OCI-LY7 (cell line): ENCODE results near the gene S1PR1. TPM values are rescaled to one million over a fixed set of nuclear protein-coding genes. Genes with fewer than 3 reads are reported as not detected.

ENCODE experiments used
- BruUV-seq: library from RNA; stranded (reverse); fragments of 400-500 nt; replicated peaks from 2 replicates; lab custom pipeline; 2021; lab: Mats Ljungman, UMichigan
- CTCF ChIA-PET: fragments of 300-600 bp; sonication (Branson Sonifier 250); formaldehyde crosslinking; loops from one replicate; lab custom pipeline; 2022; ENCODE audit warnings: antibody characterized with exemption; ENCODE audit not compliant: unreplicated experiment; lab: Charles Lee
- POLR2A ChIA-PET: fragments of 300-600 bp; sonication (Branson Sonifier 250); formaldehyde crosslinking; loops from one replicate; lab custom pipeline; 2022; ENCODE audit warnings: antibody characterized with exemption; lab: Charles Lee
- DNase-seq: peaks from one replicate; pipeline ENCODE4 v3.0.0-alpha.2; 2015; ENCODE audit warnings: low spot score
- H2AFZ ChIP-seq: fragments of 200-600 bp; sonication (generic), shearing (Covaris generic); 2 replicates; pipeline ENCODE4 v1.6.1; 2014; ENCODE audit warnings: mild to moderate bottlenecking, antibody characterized with exemption, low read length, moderate library complexity
- H3K27ac ChIP-seq: fragments of 200-600 bp; sonication (generic); 2 replicates; pipeline ENCODE4 v1.5.1; 2014; ENCODE audit warnings: mixed run types, low read depth, mild to moderate bottlenecking, moderate library complexity, low read length, inconsistent platforms; ENCODE audit not compliant: poor library complexity, severe bottlenecking
- H3K36me3 ChIP-seq: fragments of 200-600 bp; sonication (generic); 2 replicates; pipeline ENCODE4 v1.6.1; 2014; ENCODE audit warnings: mild to moderate bottlenecking, antibody characterized with exemption, low read length, moderate library complexity, mixed read lengths; ENCODE audit not compliant: insufficient read depth
- H3K4me1 ChIP-seq: fragments of 200-600 bp; sonication (generic); 2 replicates; pipeline ENCODE4 v1.5.1; 2014; ENCODE audit warnings: mild to moderate bottlenecking, low read length; ENCODE audit not compliant: insufficient read depth, poor library complexity, severe bottlenecking
- H3K4me2 ChIP-seq: fragments of 200-600 bp; sonication (generic); 2 replicates; pipeline ENCODE4 v1.6.1; 2014; ENCODE audit warnings: mild to moderate bottlenecking, low read length
- H3K4me3 ChIP-seq: fragments of 200-600 bp; sonication (generic); 2 replicates; pipeline ENCODE4 v1.5.1; 2014; ENCODE audit warnings: mild to moderate bottlenecking, low read depth, low read length; ENCODE audit not compliant: poor library complexity, severe bottlenecking
- H3K79me2 ChIP-seq: fragments of 200-600 bp; sonication (generic); 2 replicates; pipeline ENCODE4 v1.6.1; 2016; ENCODE audit warnings: low read depth, mild to moderate bottlenecking, low read length, moderate library complexity, mixed read lengths; ENCODE audit not compliant: insufficient read depth
- H3K9me2 ChIP-seq: fragments of 200-600 bp; sonication (generic); 2 replicates; pipeline ENCODE4 v1.6.1; 2016; ENCODE audit warnings: mild to moderate bottlenecking, low read length, mixed read lengths; ENCODE audit not compliant: insufficient read depth
- H3K9me3 ChIP-seq: fragments of 200-600 bp; sonication (generic); 2 replicates; pipeline ENCODE4 v1.6.1; 2014; ENCODE audit warnings: mild to moderate bottlenecking, mixed run types, low read length, mixed read lengths
- H4K20me1 ChIP-seq: fragments of 200-600 bp; sonication (generic); 2 replicates; pipeline ENCODE4 v1.6.1; 2014; ENCODE audit warnings: mild to moderate bottlenecking, antibody characterized with exemption, low read length, moderate library complexity, mixed read lengths; ENCODE audit not compliant: insufficient read depth
- EZH2phosphoT487 ChIP-seq: fragments of 200-600 bp; sonication (generic); IDR thresholded peaks from 2 replicates; pipeline ENCODE4 v1.6.1; 2018; ENCODE audit warnings: low read depth, borderline replicate concordance, mild to moderate bottlenecking, mixed run types, antibody characterized with exemption, low read length, moderate library complexity, mixed read lengths
- intact Hi-C: fragments of 100-400 bp; cut with micrococcal nuclease; formaldehyde crosslinking; loops from one replicate; pipeline ENCODE4 v1.10.0; 2022; ENCODE audit not compliant: unreplicated experiment
- total RNA-seq, 2 experiments: library from RNA; depleted of rRNA in 1 of 2; stranded (reverse); fragments of >200 nt in 1 of 2; shearing (Covaris generic) in 1 of 2; gene quantifications; 2 replicates each; pipeline ENCODE4 v1.2.3, GENCODE V29; 2014 to 2022
- TF ChIP-seq, protein P1 (sequence below): fragments of 200-600 bp; sonication (generic); conservative IDR thresholded peaks from 2 replicates; pipeline ENCODE4 v1.5.1; 2014; ENCODE audit warnings: mild to moderate bottlenecking, antibody characterized with exemption, low read length, moderate library complexity, mixed read lengths

Gene S1PR1
- total RNA-seq, 2 experiments from 2014 or later, result 0.41 TPM; not detected in 1

DNA sequence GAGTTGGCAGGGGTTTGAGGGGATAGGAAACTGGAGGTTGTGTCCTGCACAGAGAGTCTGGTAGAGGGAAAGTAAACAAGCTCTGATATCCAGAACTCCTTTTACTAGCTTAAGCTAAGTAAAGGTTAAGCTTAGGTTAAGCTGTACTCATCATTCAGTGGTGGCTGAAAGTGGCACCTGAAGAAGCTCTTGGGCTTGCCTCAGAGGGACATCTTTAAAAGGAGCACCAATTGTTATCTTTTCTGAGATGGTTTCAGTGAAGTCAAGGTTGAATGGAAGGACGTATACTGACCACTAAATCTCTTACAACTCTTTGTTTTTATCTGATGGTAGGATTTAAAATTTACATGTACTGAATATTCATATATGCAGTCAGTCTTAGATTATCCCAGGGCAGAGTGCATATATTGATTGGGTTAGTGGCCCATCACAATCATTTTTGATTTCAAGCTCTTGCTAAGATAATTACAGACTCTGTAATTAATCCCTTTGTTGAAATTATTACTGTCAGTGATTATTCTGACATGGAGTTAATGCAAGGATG is 43.3 kb downstream of the S1PR1 start:
- TF ChIP-seq EZH2phosphoT487, result no peak
- no peak overlapping the region for H3K4me2 ChIP-seq
- H2AFZ ChIP-seq, result no peak overlapping the region
- ChIA-PET POLR2A (interaction anchor here (0.8 to 1.0 kb wide), 2 partner anchors 10 to 12 kb away, joined by 3 read pairs; no protein-coding TSS in a partner anchor), CTCF (no interaction called here)
- H3K4me3 ChIP-seq, result no peak overlapping the region
- no peaks in the 10 kb centered on the region for H4K20me1 ChIP-seq
- H3K36me3 ChIP-seq, result no peaks in the 10 kb centered on the region
- intact Hi-C loops, result loop anchor here (10.0 kb wide), 1 partner anchor 255 kb away; the partner anchor contains the start of gene DPH5
- H3K9me2 ChIP-seq, result no peaks in the 10 kb centered on the region
- no peaks in the 10 kb centered on the region for H3K79me2 ChIP-seq
- H3K4me1 ChIP-seq, result peaks cover 9% of the 10 kb centered on the region
- no peaks in the 10 kb centered on the region for H3K9me3 ChIP-seq
- BruUV-seq, result no TSS peak
- H3K27ac ChIP-seq, result no peak overlapping the region
- DNase-seq, result no peak

DNA sequence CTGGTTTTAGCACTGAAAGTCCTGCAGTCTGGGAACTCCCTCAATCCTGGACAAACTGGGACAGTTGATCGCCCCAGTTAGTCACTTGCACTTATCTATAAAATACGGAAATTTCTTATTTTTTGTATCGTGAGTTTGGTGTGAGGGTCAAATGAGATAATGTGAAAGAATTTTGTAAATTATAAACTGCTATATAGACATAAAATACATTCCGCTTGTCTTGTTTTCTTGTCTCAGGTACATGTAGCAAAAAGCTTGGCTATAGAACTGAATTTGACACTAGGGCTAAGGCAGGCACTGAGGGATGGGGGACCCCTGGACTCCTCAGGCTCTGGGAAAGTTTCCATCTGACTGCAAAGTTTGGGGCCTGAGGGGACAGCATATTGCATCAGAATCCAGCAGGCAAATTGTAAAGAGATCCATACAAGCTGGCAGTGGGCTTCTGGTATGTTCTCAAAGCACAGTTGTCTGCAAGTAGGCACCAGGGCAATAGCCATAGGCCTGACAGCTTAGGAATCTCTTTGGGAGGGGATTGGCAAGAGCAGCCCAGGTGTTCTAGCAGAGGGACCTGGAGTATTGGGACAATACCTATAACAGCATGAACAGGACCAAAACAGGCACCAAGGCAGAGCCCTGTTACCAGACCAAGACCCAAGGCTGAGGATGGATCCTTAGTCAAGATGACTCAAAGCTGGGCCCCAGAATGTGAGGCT is 44.3 kb downstream of the S1PR1 start:
- POLR2A ChIA-PET, result interaction anchor here (0.7 to 0.9 kb wide), 3 partner anchors 11 to 29 kb away, joined by 3 read pairs; no protein-coding TSS in a partner anchor

DNA sequence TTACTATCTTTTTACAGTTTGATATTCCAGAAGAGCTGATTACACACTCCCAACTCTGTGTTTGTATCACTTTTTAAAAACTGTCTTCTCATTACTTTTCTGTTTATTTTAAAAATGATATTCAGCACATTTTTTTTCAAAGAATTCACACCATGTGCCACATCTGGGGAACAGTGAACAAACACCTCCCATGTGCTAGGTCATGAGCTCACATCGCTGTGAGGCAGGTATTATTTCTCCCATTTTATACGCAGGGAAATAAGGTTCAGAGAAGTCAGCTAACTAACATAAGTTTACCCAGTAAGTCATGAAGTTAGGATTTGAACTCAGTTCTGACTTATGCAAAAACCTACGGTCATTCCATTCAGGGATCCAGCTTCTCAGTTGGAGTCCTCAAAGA is 44.9 kb downstream of the S1PR1 start:
- no peak for DNase-seq
- CTCF ChIA-PET, result no interaction called here
- Histone ChIP-seq H2AFZ (no peak overlapping the region), H3K4me3 (no peak overlapping the region), H3K9me3 (no peaks in the 10 kb centered on the region), H3K9me2 (no peaks in the 10 kb centered on the region), H3K4me1 (no peaks in the 10 kb centered on the region), H4K20me1 (no peaks in the 10 kb centered on the region), H3K4me2 (no peak overlapping the region), H3K36me3 (no peaks in the 10 kb centered on the region), H3K27ac (no peak overlapping the region), H3K79me2 (no peaks in the 10 kb centered on the region)
- TF ChIP-seq, protein P1, sequence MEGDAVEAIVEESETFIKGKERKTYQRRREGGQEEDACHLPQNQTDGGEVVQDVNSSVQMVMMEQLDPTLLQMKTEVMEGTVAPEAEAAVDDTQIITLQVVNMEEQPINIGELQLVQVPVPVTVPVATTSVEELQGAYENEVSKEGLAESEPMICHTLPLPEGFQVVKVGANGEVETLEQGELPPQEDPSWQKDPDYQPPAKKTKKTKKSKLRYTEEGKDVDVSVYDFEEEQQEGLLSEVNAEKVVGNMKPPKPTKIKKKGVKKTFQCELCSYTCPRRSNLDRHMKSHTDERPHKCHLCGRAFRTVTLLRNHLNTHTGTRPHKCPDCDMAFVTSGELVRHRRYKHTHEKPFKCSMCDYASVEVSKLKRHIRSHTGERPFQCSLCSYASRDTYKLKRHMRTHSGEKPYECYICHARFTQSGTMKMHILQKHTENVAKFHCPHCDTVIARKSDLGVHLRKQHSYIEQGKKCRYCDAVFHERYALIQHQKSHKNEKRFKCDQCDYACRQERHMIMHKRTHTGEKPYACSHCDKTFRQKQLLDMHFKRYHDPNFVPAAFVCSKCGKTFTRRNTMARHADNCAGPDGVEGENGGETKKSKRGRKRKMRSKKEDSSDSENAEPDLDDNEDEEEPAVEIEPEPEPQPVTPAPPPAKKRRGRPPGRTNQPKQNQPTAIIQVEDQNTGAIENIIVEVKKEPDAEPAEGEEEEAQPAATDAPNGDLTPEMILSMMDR, result no peak
- TF ChIP-seq EZH2phosphoT487, result no peak
- intact Hi-C loops, result loop anchor here (10.0 kb wide), 1 partner anchor 257 kb away; the partner anchor contains the start of gene DPH5
- no TSS peak for BruUV-seq
- POLR2A ChIA-PET, result interaction anchor here (0.6 to 0.9 kb wide), 3 partner anchors 15 to 463 kb away, joined by 3 read pairs; no protein-coding TSS in a partner anchor

More for the DNA sequence above, 44.3 kb downstream of the S1PR1 start:
- Histone ChIP-seq H3K79me2 (no peaks in the 10 kb centered on the region), H3K4me3 (no peak overlapping the region), H4K20me1 (no peaks in the 10 kb centered on the region), H3K9me3 (no peaks in the 10 kb centered on the region), H3K4me1 (peaks cover 4% of the 10 kb centered on the region), H2AFZ (no peak overlapping the region), H3K9me2 (no peaks in the 10 kb centered on the region), H3K27ac (no peak overlapping the region), H3K36me3 (no peaks in the 10 kb centered on the region), H3K4me2 (no peak overlapping the region)
- no peak for DNase-seq
- intact Hi-C loops, result loop anchor here (10.0 kb wide), 1 partner anchor 256 kb away; the partner anchor contains the start of gene DPH5
- TF ChIP-seq EZH2phosphoT487, result no peak
- TF ChIP-seq, protein P1, result no peak
- BruUV-seq, result no TSS peak
- CTCF ChIA-PET, result no interaction called here
